Trophoblast cell (in vitro differentiated cells and primary cell): ENCODE measurements around the gene GALK1.

Experiments used
- DNase-seq, 2 donors: peaks; one replicate each; pipeline ENCODE4 v3.0.0-alpha.2; 2016
- H2AFZ ChIP-seq: 2 replicates; pipeline ENCODE4 v1.6.1; 2013; ENCODE audit warnings: low read length, moderate library complexity, mild to moderate bottlenecking; ENCODE audit not compliant: insufficient read depth, poor library complexity
- H2AK5ac ChIP-seq: 2 replicates; pipeline ENCODE4 v1.6.1; 2013; ENCODE audit warnings: mild to moderate bottlenecking, low read length
- H2BK120ac ChIP-seq: 2 replicates; pipeline ENCODE4 v1.6.1; 2013; ENCODE audit warnings: low read length, mild to moderate bottlenecking, moderate library complexity; ENCODE audit not compliant: insufficient read depth, poor library complexity
- H2BK12ac ChIP-seq: 2 replicates; pipeline ENCODE4 v1.6.1; 2013; ENCODE audit warnings: mild to moderate bottlenecking, low read length, moderate library complexity
- H2BK5ac ChIP-seq: 2 replicates; pipeline ENCODE4 v1.6.1; 2013; ENCODE audit warnings: low read length, low read depth, moderate library complexity, mild to moderate bottlenecking; ENCODE audit not compliant: poor library complexity
- H3K14ac ChIP-seq: 2 replicates; pipeline ENCODE4 v1.6.1; 2013; ENCODE audit warnings: mild to moderate bottlenecking, low read length
- H3K18ac ChIP-seq: 2 replicates; pipeline ENCODE4 v1.6.1; 2013; ENCODE audit warnings: mild to moderate bottlenecking, low read length
- H3K23ac ChIP-seq: 2 replicates; pipeline ENCODE4 v1.6.1; 2013; ENCODE audit warnings: low read length
- H3K27ac ChIP-seq: 2 replicates; pipeline ENCODE4 v1.5.1; 2013; ENCODE audit warnings: low read depth, mild to moderate bottlenecking, inconsistent platforms, low read length, moderate library complexity
- H3K27me3 ChIP-seq: 2 replicates; pipeline ENCODE4 v1.6.1; 2013; ENCODE audit warnings: inconsistent platforms, mild to moderate bottlenecking, low read length, moderate library complexity; ENCODE audit not compliant: insufficient read depth
- H3K36me3 ChIP-seq, 2 experiments: 1 replicate in 1 of 2; 2 replicates in 1 of 2; pipeline ENCODE4 v1.6.1; 2013; ENCODE audit warnings: low read length in 2 of 2, mild to moderate bottlenecking in 2 of 2, moderate library complexity in 1 of 2; ENCODE audit not compliant: insufficient read depth in 2 of 2, control insufficient read depth in 1 of 2
- H3K4ac ChIP-seq: 2 replicates; pipeline ENCODE4 v1.6.1; 2013; ENCODE audit warnings: low read depth, mild to moderate bottlenecking, low read length, moderate library complexity
- H3K4me1 ChIP-seq, 2 experiments: 1 replicate in 1 of 2; 2 replicates in 1 of 2; pipeline ENCODE4 v1.6.1; 2013; ENCODE audit warnings: low read length in 2 of 2, mild to moderate bottlenecking in 2 of 2, moderate library complexity in 1 of 2; ENCODE audit not compliant: insufficient read depth in 2 of 2, control insufficient read depth in 1 of 2
- H3K4me2 ChIP-seq: 2 replicates; pipeline ENCODE4 v1.6.1; 2013; ENCODE audit warnings: inconsistent platforms, mild to moderate bottlenecking, low read length, moderate library complexity
- H3K4me3 ChIP-seq: 2 replicates; pipeline ENCODE4 v1.5.1; 2013; ENCODE audit warnings: mild to moderate bottlenecking, low read depth, low read length, inconsistent platforms
- H3K79me1 ChIP-seq: one replicate; pipeline ENCODE4 v1.6.1; 2013; ENCODE audit warnings: low read length
- H3K79me2 ChIP-seq: 2 replicates; pipeline ENCODE4 v1.6.1; 2013; ENCODE audit warnings: low read length, mild to moderate bottlenecking; ENCODE audit not compliant: control insufficient read depth, insufficient read depth, poor library complexity
- H3K9ac ChIP-seq: 2 replicates; pipeline ENCODE4 v1.6.1; 2013; ENCODE audit warnings: mild to moderate bottlenecking, low read length
- H3K9me3 ChIP-seq: 2 replicates; pipeline ENCODE4 v1.6.1; 2013; ENCODE audit warnings: low read depth, mild to moderate bottlenecking, control low read depth, inconsistent platforms, low read length; ENCODE audit not compliant: insufficient read depth
- H4K12ac ChIP-seq: 2 replicates; pipeline ENCODE4 v1.6.1; 2013; ENCODE audit warnings: low read depth, mild to moderate bottlenecking, low read length, moderate library complexity
- H4K8ac ChIP-seq: 2 replicates; pipeline ENCODE4 v1.6.1; 2013; ENCODE audit warnings: low read depth, mild to moderate bottlenecking, low read length, moderate library complexity
- H4K91ac ChIP-seq: one replicate; pipeline ENCODE4 v1.6.1; 2013; ENCODE audit warnings: low read depth, mild to moderate bottlenecking, low read length, moderate library complexity
- WGBS: extraction: QIAGEN DNeasy Blood & Tissue Kit; methylation state at CpG from one replicate; pipeline ENCODE4 v1.1.7; 2013; ENCODE audit warnings: missing lambda C conversion rate; ENCODE audit not compliant: insufficient read length, insufficient coverage; ENCODE audit errors: extremely low coverage; 5-methylcytosine and 5-hydroxymethylcytosine counted together

Gene GALK1

DNA sequence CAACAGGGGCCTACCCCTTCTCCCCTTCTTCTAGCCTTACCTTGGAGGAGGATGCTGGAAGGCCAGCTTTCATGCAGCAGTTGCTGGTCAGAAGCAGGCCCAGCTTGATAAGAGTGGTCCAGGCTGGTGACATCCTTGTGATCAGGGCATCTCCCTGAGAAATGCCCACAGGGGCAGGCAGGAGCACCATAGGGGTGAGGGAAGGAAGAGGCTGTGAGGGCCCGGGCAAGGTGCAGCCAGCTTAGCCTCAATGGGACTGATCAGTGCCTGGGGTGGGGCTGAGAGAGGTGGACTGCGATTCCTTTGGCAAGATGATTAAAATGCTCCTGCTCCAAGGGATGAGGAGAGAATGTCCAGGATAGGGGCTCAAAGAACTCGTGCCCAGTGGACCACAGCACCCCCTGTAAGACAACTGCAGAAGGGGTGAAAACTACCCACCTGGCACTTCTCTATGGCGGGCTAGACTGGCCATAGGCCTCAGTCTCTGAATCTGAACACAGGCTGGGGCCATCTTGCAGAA, 9.5 kb upstream of the GALK1 start:
- Histone ChIP-seq H2AFZ (no peak overlapping the region), H3K18ac (no peak overlapping the region), H3K4ac (no peak overlapping the region), H2BK5ac (no peak overlapping the region), H3K9me3 (no peaks in the 10 kb centered on the region), H3K4me2 (no peak overlapping the region), H3K4me3 (no peak overlapping the region), H3K23ac (no peak overlapping the region), H3K14ac (no peak overlapping the region), H2BK120ac (no peak overlapping the region), H3K4me1 (peaks cover 0 to 5% of the 10 kb centered on the region in 2 experiments), H2BK12ac (no peak overlapping the region), H3K79me1 (peaks cover 7% of the 10 kb centered on the region), H4K12ac (no peak overlapping the region), H4K8ac (no peak overlapping the region), H3K9ac (no peak overlapping the region), H4K91ac (no peak overlapping the region), H3K27ac (no peak overlapping the region), H3K36me3 (peaks cover 10 to 23% of the 10 kb centered on the region in 2 experiments), H3K79me2 (peaks cover 12% of the 10 kb centered on the region), H2AK5ac (no peak overlapping the region), H3K27me3 (no peaks in the 10 kb centered on the region)
- WGBS = no CpG with 5 or more reads among the region's 4 CpGs
- DNase-seq = peak in 1 of 2 donors; percentile 25

GRCh38 chr17:75773808-75774470, 8.9 kb upstream of the GALK1 start:
- H3K4me1 ChIP-seq = peaks cover 0 to 5% of the 10 kb centered on the region in 2 experiments
- no peak overlapping the region for H3K23ac ChIP-seq
- no peak overlapping the region for H2AFZ ChIP-seq
- no peak overlapping the region for H4K91ac ChIP-seq
- peaks cover 9 to 23% of the 10 kb centered on the region in 2 experiments for H3K36me3 ChIP-seq
- no peak overlapping the region for H2BK120ac ChIP-seq
- H3K9ac ChIP-seq = no peak overlapping the region
- H2BK12ac ChIP-seq = no peak overlapping the region
- H3K9me3 ChIP-seq = no peaks in the 10 kb centered on the region
- H3K4ac ChIP-seq = no peak overlapping the region
- H3K14ac ChIP-seq = no peak overlapping the region
- no peak overlapping the region for H3K18ac ChIP-seq
- H3K27ac ChIP-seq = no peak overlapping the region
- WGBS = no CpG with 5 or more reads among the region's 15 CpGs
- H4K12ac ChIP-seq = no peak overlapping the region
- H2AK5ac ChIP-seq = no peak overlapping the region
- H3K79me2 ChIP-seq = peaks cover 6% of the 10 kb centered on the region
- H3K27me3 ChIP-seq = no peaks in the 10 kb centered on the region
- no peak overlapping the region for H3K4me3 ChIP-seq
- no peak overlapping the region for H4K8ac ChIP-seq
- H3K4me2 ChIP-seq = no peak overlapping the region
- peak in 1 of 2 donors; percentile 36 for DNase-seq
- H3K79me1 ChIP-seq = peaks cover 1% of the 10 kb centered on the region
- H2BK5ac ChIP-seq = no peak overlapping the region

- Histone ChIP-seq H2BK5ac (no peak overlapping the region), H3K4ac (no peak overlapping the region), H3K79me1 (no peaks in the 10 kb centered on the region), H3K23ac (no peak overlapping the region), H3K27ac (no peak overlapping the region), H3K14ac (no peak overlapping the region), H3K18ac (no peak overlapping the region), H2BK12ac (no peak overlapping the region), H2BK120ac (no peak overlapping the region), H3K36me3 (peaks cover 2 to 16% of the 10 kb centered on the region in 2 experiments), H3K9me3 (no peaks in the 10 kb centered on the region), H3K79me2 (no peaks in the 10 kb centered on the region), H4K91ac (no peak overlapping the region), H4K8ac (no peak overlapping the region), H2AK5ac (no peak overlapping the region), H3K4me3 (no peak overlapping the region), H4K12ac (no peak overlapping the region), H3K4me2 (no peak overlapping the region), H3K27me3 (no peaks in the 10 kb centered on the region), H2AFZ (no peak overlapping the region), H3K4me1 (peaks cover 0 to 5% of the 10 kb centered on the region in 2 experiments), H3K9ac (no peak overlapping the region)
- peak in 1 of 2 donors; percentile 24 for DNase-seq
- WGBS = no CpG with 5 or more reads among the region's 12 CpGs
Measured at GRCh38 chr17:75773121-75773807, 8.3 kb upstream of the GALK1 start.

DNA sequence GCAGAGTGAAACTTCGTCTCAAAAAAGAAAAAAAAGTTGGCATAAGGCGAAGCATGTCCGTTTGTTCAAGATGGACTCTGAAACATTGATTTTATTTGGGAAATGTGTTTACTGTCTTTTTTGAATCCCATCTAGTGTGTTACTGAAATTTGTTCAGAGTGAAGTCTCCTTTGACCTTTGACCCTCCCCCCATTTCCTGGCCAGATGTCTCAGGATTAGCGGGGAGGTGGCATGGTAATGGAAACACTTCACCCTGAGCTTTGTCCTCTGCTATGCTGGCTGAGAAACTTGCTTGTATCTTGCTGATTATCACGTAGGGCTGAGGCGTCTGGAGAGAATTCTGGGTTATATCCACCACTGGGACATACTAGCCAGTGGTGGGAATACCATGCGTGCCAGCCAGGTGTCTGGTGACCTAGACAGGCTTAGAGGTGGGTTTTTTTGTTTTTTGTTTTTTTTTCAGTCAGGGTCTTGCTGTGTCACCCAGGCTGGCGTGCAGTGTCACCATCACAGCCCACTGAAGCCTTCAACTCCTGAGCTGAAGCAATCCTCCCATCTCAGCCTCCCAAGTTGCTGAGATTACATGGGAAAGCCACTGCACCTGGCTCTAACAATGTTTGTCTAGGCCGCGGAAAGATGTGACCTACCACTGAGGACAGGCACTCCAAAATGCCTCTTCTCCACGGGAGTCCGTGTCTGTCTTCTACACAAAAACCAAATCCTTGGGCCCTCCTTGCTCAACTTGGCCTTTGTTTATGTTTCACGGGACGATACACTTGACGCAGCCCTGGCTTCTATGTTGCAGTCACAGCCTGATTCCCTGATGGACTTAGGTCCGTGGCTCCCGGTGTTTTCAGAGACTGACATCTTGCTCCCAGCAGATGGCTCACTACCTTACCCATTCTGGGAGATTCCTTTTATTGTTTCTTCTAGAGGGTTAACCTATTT, 6.6 kb upstream of the GALK1 start:
- H2BK5ac ChIP-seq = no peak overlapping the region
- no peak overlapping the region for H4K91ac ChIP-seq
- H3K4me1 ChIP-seq = peaks cover 0 to 5% of the 10 kb centered on the region in 2 experiments
- H3K9me3 ChIP-seq = no peaks in the 10 kb centered on the region
- H3K4me2 ChIP-seq = no peak overlapping the region
- H3K14ac ChIP-seq = no peak overlapping the region
- H3K27me3 ChIP-seq = no peaks in the 10 kb centered on the region
- H3K18ac ChIP-seq = no peak overlapping the region
- H3K27ac ChIP-seq = no peak overlapping the region
- no peak overlapping the region for H2BK120ac ChIP-seq
- H3K23ac ChIP-seq = no peak overlapping the region
- H3K79me2 ChIP-seq = no peaks in the 10 kb centered on the region
- no peak overlapping the region for H3K4ac ChIP-seq
- no peak overlapping the region for H4K8ac ChIP-seq
- no CpG with 5 or more reads among the region's 17 CpGs for WGBS
- H3K9ac ChIP-seq = no peak overlapping the region
- no peak overlapping the region for H2AK5ac ChIP-seq
- no peak overlapping the region for H2AFZ ChIP-seq
- H3K79me1 ChIP-seq = no peaks in the 10 kb centered on the region
- peak in 1 of 2 donors; percentile 32 for DNase-seq
- H4K12ac ChIP-seq = no peak overlapping the region
- no peak overlapping the region for H3K4me3 ChIP-seq
- no peak overlapping the region for H2BK12ac ChIP-seq
- peaks cover 2 to 11% of the 10 kb centered on the region in 2 experiments for H3K36me3 ChIP-seq
